GM21825 (cell line): ENCODE measurements around the gene IPPK.
A peak's percentile ranks its signal among the peaks of the same experiment; 100 is the strongest.

Experiments used
- ATAC-seq: cut with Tn5 transposase; IDR thresholded peaks from one replicate; pipeline ENCODE4 v1.9.1; 2021; ENCODE audit warnings: mild to moderate bottlenecking, moderate library complexity; ENCODE audit not compliant: unreplicated experiment

IPPK gene

GRCh38 chr9:92696619-92697018 is 26.7 kb upstream of the IPPK start:
- no peak for ATAC-seq

GRCh38 chr9:92686954-92687353 is 17.0 kb upstream of the IPPK start:
- no peak for ATAC-seq

- ATAC-seq = no peak
Measured at GRCh38 chr9:92685022-92685421, 15.1 kb upstream of the IPPK start.

GRCh38 chr9:92682269-92682668 is 12.3 kb upstream of the IPPK start:
- ATAC-seq = no peak

- no peak for ATAC-seq
Measured at GRCh38 chr9:92680166-92681119, 10.5 kb upstream of the IPPK start.

- ATAC-seq = no peak
Measured at GRCh38 chr9:92679413-92680165, 9.7 kb upstream of the IPPK start.

GRCh38 chr9:92671323-92671722 is 1.4 kb upstream of the IPPK start:
- no peak for ATAC-seq

GRCh38 chr9:92669527-92669889 is 423 bp downstream of the IPPK start:
- peak; percentile 7 for ATAC-seq

GRCh38 chr9:92668746-92669526 is 995 bp downstream of the IPPK start:
- ATAC-seq = no peak

GRCh38 chr9:92666912-92667532 is 2.9 kb downstream of the IPPK start:
- no peak for ATAC-seq

GRCh38 chr9:92666236-92666635 is 3.7 kb downstream of the IPPK start:
- no peak for ATAC-seq

GRCh38 chr9:92665836-92666235 is 4.1 kb downstream of the IPPK start:
- no peak for ATAC-seq

GRCh38 chr9:92664394-92665152 is 5.4 kb downstream of the IPPK start:
- no peak for ATAC-seq

- no peak for ATAC-seq
Measured at GRCh38 chr9:92663951-92664350, 6.0 kb downstream of the IPPK start.

- no peak for ATAC-seq
Measured at GRCh38 chr9:92663126-92663525, 6.8 kb downstream of the IPPK start.

GRCh38 chr9:92661743-92662142 is 8.2 kb downstream of the IPPK start:
- no peak for ATAC-seq

- ATAC-seq = no peak
Measured at GRCh38 chr9:92661127-92661526, 8.8 kb downstream of the IPPK start.

- no peak for ATAC-seq
Measured at GRCh38 chr9:92660266-92660665, 9.7 kb downstream of the IPPK start.

GRCh38 chr9:92659601-92660000 is 10.3 kb downstream of the IPPK start:
- no peak for ATAC-seq

GRCh38 chr9:92658611-92659010 is 11.3 kb downstream of the IPPK start:
- ATAC-seq = no peak
